Left ventricle myocardium inferior (tissue), 1 donor: ENCODE data around the gene SFXN5. TPM values are rescaled to one million over a fixed set of nuclear protein-coding genes. Genes with fewer than 3 reads are reported as not detected.
"Not testable (repeated sequence)": the region's sequence is repeated elsewhere in the genome, so short reads cannot be mapped to it uniquely, and the experiment has no call there.

Experiments
- DNase-seq: peaks from one replicate; pipeline ENCODE4 v3.0.0-alpha.2; 2020
- H3K27ac ChIP-seq: fragments of 200-600 bp; replicated peaks from 2 replicates; pipeline ENCODE4 v1.8.0; 2021
- H3K27me3 ChIP-seq: fragments of 200-600 bp; 2 replicates; pipeline ENCODE4 v1.8.0; 2021; ENCODE audit warnings: low read depth
- H3K36me3 ChIP-seq: fragments of 200-600 bp; 2 replicates; pipeline ENCODE4 v1.8.0; 2021
- H3K4me1 ChIP-seq: fragments of 200-600 bp; 2 replicates; pipeline ENCODE4 v1.8.0; 2021
- H3K4me3 ChIP-seq: fragments of 200-600 bp; 2 replicates; pipeline ENCODE4 v1.8.0; 2021; ENCODE audit warnings: mild to moderate bottlenecking, moderate library complexity
- H3K9me3 ChIP-seq: fragments of 200-600 bp; replicated peaks from 2 replicates; pipeline ENCODE4 v1.8.0; 2021
- CTCF ChIP-seq: fragments of 200-600 bp; IDR thresholded peaks from 2 replicates; pipeline ENCODE4 v1.8.0; 2021; ENCODE audit warnings: antibody characterized with exemption, mild to moderate bottlenecking, borderline replicate concordance
- intact Hi-C: fragments of 100-400 bp; cut with micrococcal nuclease; formaldehyde crosslinking; loops from one replicate; pipeline ENCODE4 v1.11.0; 2022
- total RNA-seq: library from RNA; stranded (reverse); fragmentation: NEBNext Ultra II Directional; extraction: Animal tissue kit (Norgen Biotek cat#: 25700); gene quantifications from one replicate; pipeline ENCODE4 v1.2.1, GENCODE V29; 2021
- donor health status: DM: no; HTN: yes; CAD: no; lungs with severe emphysema.

Gene SFXN5
- total RNA-seq, 1 donor from 2014 or later: 9.9 TPM

GRCh38 chr2:73067043-73067442 is 4.5 kb downstream of the SFXN5 start:
- no peaks in the 10 kb centered on the region for H3K27me3 ChIP-seq
- H3K36me3 ChIP-seq: no peaks in the 10 kb centered on the region
- H3K27ac ChIP-seq: no peak overlapping the region
- H3K4me1 ChIP-seq: peaks cover 58% of the 10 kb centered on the region
- no peak overlapping the region for H3K4me3 ChIP-seq
- H3K9me3 ChIP-seq: no peaks in the 10 kb centered on the region
- no peak for DNase-seq
- intact Hi-C loops: no loop called here
- no peak for TF ChIP-seq CTCF

- DNase-seq, H3K27ac ChIP-seq, intact Hi-C loops, H3K9me3 ChIP-seq, H3K36me3 ChIP-seq, H3K27me3 ChIP-seq, H3K4me3 ChIP-seq: not testable (repeated sequence)
- peaks cover 44% of the 10 kb centered on the region for H3K4me1 ChIP-seq
Measured at GRCh38 chr2:73065070-73065469, 6.4 kb downstream of the SFXN5 start.

DNA sequence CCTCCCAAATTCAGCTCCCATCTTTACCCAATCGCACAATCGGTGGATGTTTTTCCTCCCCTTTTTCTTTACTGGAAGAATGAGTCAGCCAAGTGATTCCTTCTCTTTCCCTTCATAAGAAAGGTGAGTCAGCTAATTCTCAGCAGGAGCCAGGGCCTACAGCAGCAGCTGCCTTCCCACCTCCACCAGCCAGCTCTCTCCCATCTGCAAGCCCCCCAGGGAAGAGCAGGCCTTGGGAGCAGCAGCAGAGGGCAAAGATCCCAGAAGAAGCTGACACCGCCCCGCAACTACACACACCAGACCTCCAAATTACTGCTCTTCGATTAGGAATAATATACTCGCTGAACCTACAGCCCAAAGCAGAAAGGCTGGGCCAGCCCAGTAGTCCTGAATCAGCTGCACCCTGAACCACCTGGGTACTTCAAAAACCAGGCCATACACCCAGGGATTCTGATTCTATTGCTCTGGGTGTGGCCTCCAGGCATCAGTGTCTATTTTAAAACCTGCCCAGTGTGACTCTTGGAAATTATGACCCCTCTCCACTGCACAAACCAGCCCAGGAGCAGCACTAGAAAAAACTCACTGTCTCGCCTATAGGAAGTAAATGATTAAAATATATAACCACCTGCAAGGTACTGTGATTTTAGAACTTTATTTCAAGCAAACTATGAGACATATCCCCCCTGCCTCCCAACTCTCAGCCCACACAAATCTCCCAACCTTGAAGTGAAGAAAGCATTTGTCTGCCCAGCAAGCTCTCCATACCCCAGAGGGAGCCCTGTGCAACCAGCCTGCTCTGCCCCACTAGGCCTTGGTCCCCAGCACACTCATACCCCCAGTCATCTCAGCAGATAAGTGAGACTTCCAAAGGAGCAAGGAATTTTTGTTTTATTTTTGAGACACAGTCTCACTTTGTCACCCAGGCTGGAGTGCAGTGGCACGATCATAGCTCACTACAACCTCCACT is 7.3 kb downstream of the SFXN5 start:
- no peak for DNase-seq
- TF ChIP-seq CTCF: no peak
- H3K36me3 ChIP-seq: no peaks in the 10 kb centered on the region
- intact Hi-C loops: no loop called here
- no peak overlapping the region for H3K4me3 ChIP-seq
- H3K9me3 ChIP-seq: no peaks in the 10 kb centered on the region
- H3K4me1 ChIP-seq: peaks cover 36% of the 10 kb centered on the region
- peak overlapping the region; percentile 17 for H3K27ac ChIP-seq
- H3K27me3 ChIP-seq: no peaks in the 10 kb centered on the region

DNA sequence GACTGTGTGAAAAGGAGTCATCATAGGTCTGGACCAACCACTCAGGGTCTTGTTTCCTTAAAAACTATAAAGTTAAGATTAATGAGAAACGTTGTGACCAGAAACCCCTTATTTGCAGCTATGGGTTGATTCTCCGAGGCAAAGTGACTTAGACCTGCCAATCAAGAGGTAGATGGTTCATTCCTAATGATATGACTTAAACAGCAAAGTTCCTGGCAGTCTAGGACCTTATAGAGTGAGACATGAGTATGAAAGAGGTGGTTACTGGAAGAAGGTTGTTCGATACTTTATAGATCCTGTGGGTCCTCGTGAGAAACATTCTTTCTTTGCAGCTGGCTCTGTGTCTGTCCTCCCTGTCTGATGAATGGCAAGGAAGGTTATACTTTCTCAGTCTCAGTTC is 8.0 kb downstream of the SFXN5 start:
- no peak for TF ChIP-seq CTCF
- Histone ChIP-seq H3K4me3 (no peak overlapping the region), H3K9me3 (no peaks in the 10 kb centered on the region), H3K4me1 (peaks cover 28% of the 10 kb centered on the region), H3K36me3 (no peaks in the 10 kb centered on the region), H3K27me3 (no peaks in the 10 kb centered on the region), H3K27ac (peak overlapping the region; percentile 17)
- intact Hi-C loops: no loop called here
- DNase-seq: no peak

GRCh38 chr2:73059106-73059505 is 12.4 kb downstream of the SFXN5 start:
- H3K4me1 ChIP-seq: peaks cover 15% of the 10 kb centered on the region
- H3K36me3 ChIP-seq: peaks cover 28% of the 10 kb centered on the region
- H3K9me3 ChIP-seq: peaks cover 14% of the 10 kb centered on the region
- H3K27ac ChIP-seq: no peak overlapping the region
- DNase-seq: no peak
- H3K27me3 ChIP-seq: no peaks in the 10 kb centered on the region
- intact Hi-C loops: no loop called here
- TF ChIP-seq CTCF: no peak
- H3K4me3 ChIP-seq: no peak overlapping the region

DNA sequence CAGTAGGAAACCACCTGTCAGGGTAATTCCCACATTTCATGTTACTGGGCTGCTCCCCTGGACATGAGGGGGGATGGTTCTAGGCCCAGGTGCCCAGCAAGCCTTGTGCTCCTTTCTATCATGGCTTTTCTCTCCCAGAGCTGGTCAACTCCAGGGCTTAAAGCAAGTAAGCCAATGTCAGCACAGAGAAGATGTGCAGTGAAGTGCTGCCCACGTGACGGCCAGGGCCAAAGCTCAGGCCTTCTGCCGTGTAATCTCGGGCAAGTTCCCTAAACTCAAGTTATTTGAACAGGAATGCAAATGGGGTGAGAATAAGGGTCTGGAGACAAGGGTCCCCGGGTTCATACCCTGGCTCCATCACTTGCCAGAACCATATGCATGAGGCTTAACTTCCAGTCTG is 16.5 kb downstream of the SFXN5 start:
- Histone ChIP-seq H3K27ac (no peak overlapping the region), H3K4me1 (peaks cover 5% of the 10 kb centered on the region), H3K36me3 (peaks cover 28% of the 10 kb centered on the region), H3K4me3 (no peak overlapping the region), H3K9me3 (peaks cover 14% of the 10 kb centered on the region), H3K27me3 (no peaks in the 10 kb centered on the region)
- no peak for DNase-seq
- TF ChIP-seq CTCF: no peak
- intact Hi-C loops: no loop called here
